AG09309 (cell line): ENCODE data around the gene PTPN4.

Source experiments
- DNase-seq: peaks from one replicate; pipeline ENCODE4 v3.0.0-alpha.2; 2010; ENCODE audit warnings: low read depth
- H3K4me3 ChIP-seq: 2 replicates; pipeline ENCODE4 v1.5.1; 2011; ENCODE audit warnings: mild to moderate bottlenecking, low read depth, low read length, moderate library complexity; ENCODE audit not compliant: control insufficient read depth
- CTCF ChIP-seq: IDR thresholded peaks from 2 replicates; pipeline ENCODE4 v1.5.1; 2011; ENCODE audit warnings: mild to moderate bottlenecking, low read depth, low read length, inconsistent platforms; ENCODE audit not compliant: insufficient read depth, control insufficient read depth; ENCODE audit errors: missing control alignments

Gene PTPN4

GRCh38 chr2:119941981-119942513 is 182.3 kb downstream of the PTPN4 start:
- DNase-seq, result no peak
- no peak for TF ChIP-seq CTCF
- no peak overlapping the region for H3K4me3 ChIP-seq

GRCh38 chr2:119943058-119943457 is 183.3 kb downstream of the PTPN4 start:
- TF ChIP-seq CTCF, result no peak
- no peak overlapping the region for H3K4me3 ChIP-seq
- DNase-seq, result no peak

GRCh38 chr2:119947535-119947934 is 187.8 kb downstream of the PTPN4 start:
- no peak for DNase-seq
- TF ChIP-seq CTCF, result no peak
- H3K4me3 ChIP-seq, result no peak overlapping the region

GRCh38 chr2:119950966-119951365 is 191.2 kb downstream of the PTPN4 start:
- DNase-seq, result no peak
- H3K4me3 ChIP-seq, result no peak overlapping the region
- no peak for TF ChIP-seq CTCF

- no peak for DNase-seq
- TF ChIP-seq CTCF, result no peak
- no peak overlapping the region for H3K4me3 ChIP-seq
Observed at GRCh38 chr2:119958670-119959268, 199.0 kb downstream of the PTPN4 start.

GRCh38 chr2:119960821-119961220 is 201.1 kb downstream of the PTPN4 start:
- TF ChIP-seq CTCF, result no peak
- DNase-seq, result no peak
- H3K4me3 ChIP-seq, result no peak overlapping the region
